H9 (cell line): ENCODE measurements around the gene ARHGAP15. TPM values are rescaled to one million over a fixed set of nuclear protein-coding genes. Genes with fewer than 3 reads are reported as not detected.

Experiments
- DNase-seq: peaks from one replicate; pipeline ENCODE4 v3.0.0-alpha.2; 2017
- H2AFZ ChIP-seq: one replicate; pipeline ENCODE4 v1.6.1; 2013; ENCODE audit warnings: mild to moderate bottlenecking, low read length, control low read depth, moderate library complexity
- H2AK5ac ChIP-seq: 2 replicates; pipeline ENCODE4 v1.6.1; 2013; ENCODE audit warnings: low read length, control low read depth, mixed read lengths; ENCODE audit not compliant: insufficient read length
- H2BK120ac ChIP-seq: one replicate; pipeline ENCODE4 v1.6.1; 2013; ENCODE audit warnings: low read depth, mild to moderate bottlenecking, low read length, control low read depth, inconsistent platforms; ENCODE audit not compliant: poor library complexity, severe bottlenecking
- H2BK12ac ChIP-seq: 2 replicates; pipeline ENCODE4 v1.6.1; 2013; ENCODE audit warnings: low read length, control low read depth, mixed read lengths, low read depth; ENCODE audit not compliant: insufficient read length
- H2BK15ac ChIP-seq: 2 replicates; pipeline ENCODE4 v1.6.1; 2013; ENCODE audit warnings: low read depth, low read length, control low read depth
- H2BK20ac ChIP-seq: one replicate; pipeline ENCODE4 v1.6.1; 2013; ENCODE audit warnings: low read depth, mild to moderate bottlenecking, low read length, control low read depth, inconsistent platforms; ENCODE audit not compliant: poor library complexity, severe bottlenecking
- H2BK5ac ChIP-seq: 2 replicates; pipeline ENCODE4 v1.6.1; 2013; ENCODE audit warnings: low read length, control low read depth, mixed read lengths; ENCODE audit not compliant: insufficient read length
- H3K14ac ChIP-seq: 2 replicates; pipeline ENCODE4 v1.6.1; 2013; ENCODE audit warnings: low read length, control low read depth; ENCODE audit not compliant: insufficient read depth
- H3K18ac ChIP-seq: 2 replicates; pipeline ENCODE4 v1.6.1; 2013; ENCODE audit warnings: low read depth, mild to moderate bottlenecking, mixed read lengths, low read length, control low read depth; ENCODE audit not compliant: insufficient read length
- H3K23ac ChIP-seq: 2 replicates; pipeline ENCODE4 v1.6.1; 2013; ENCODE audit warnings: low read length, control low read depth, mixed read lengths, low read depth; ENCODE audit not compliant: insufficient read length
- H3K23me2 ChIP-seq: 2 replicates; pipeline ENCODE4 v1.6.1; 2013; ENCODE audit warnings: low read depth, mild to moderate bottlenecking, mixed read lengths, low read length, control low read depth; ENCODE audit not compliant: insufficient read length, poor library complexity, severe bottlenecking
- H3K27ac ChIP-seq: 2 replicates; pipeline ENCODE4 v1.5.1; 2013; ENCODE audit warnings: low read length, control low read depth, mixed read lengths, low read depth; ENCODE audit not compliant: insufficient read length
- H3K27me3 ChIP-seq: 2 replicates; pipeline ENCODE4 v1.6.1; 2013; ENCODE audit warnings: low read length, control low read depth, inconsistent platforms; ENCODE audit not compliant: insufficient read depth
- H3K4ac ChIP-seq: 2 replicates; pipeline ENCODE4 v1.6.1; 2013; ENCODE audit warnings: low read depth, mild to moderate bottlenecking, control low read depth, inconsistent platforms, low read length, moderate library complexity
- H3K4me1 ChIP-seq: 2 replicates; pipeline ENCODE4 v1.6.1; 2013; ENCODE audit warnings: low read length, control low read depth, inconsistent platforms; ENCODE audit not compliant: insufficient read depth
- H3K4me2 ChIP-seq: 2 replicates; pipeline ENCODE4 v1.6.1; 2013; ENCODE audit warnings: low read length, control low read depth, mixed read lengths; ENCODE audit not compliant: insufficient read length, insufficient read depth
- H3K56ac ChIP-seq: 2 replicates; pipeline ENCODE4 v1.6.1; 2013; ENCODE audit warnings: low read depth, mild to moderate bottlenecking, mixed read lengths, low read length, control low read depth; ENCODE audit not compliant: insufficient read length
- H3K79me1 ChIP-seq: 2 replicates; pipeline ENCODE4 v1.6.1; 2013; ENCODE audit warnings: low read depth, mild to moderate bottlenecking, moderate library complexity, low read length, control low read depth, inconsistent platforms; ENCODE audit not compliant: insufficient read depth, poor library complexity, severe bottlenecking
- H3K79me2 ChIP-seq: 2 replicates; pipeline ENCODE4 v1.6.1; 2013; ENCODE audit warnings: low read length, control low read depth, inconsistent platforms; ENCODE audit not compliant: insufficient read depth
- H3K9ac ChIP-seq: 2 replicates; pipeline ENCODE4 v1.6.1; 2013; ENCODE audit warnings: low read length, control low read depth, mixed read lengths; ENCODE audit not compliant: insufficient read length; ENCODE audit errors: extremely low read depth
- H3K9me3 ChIP-seq: one replicate; pipeline ENCODE4 v1.6.1; 2013; ENCODE audit warnings: low read depth, low read length, inconsistent platforms; ENCODE audit not compliant: control insufficient read depth
- H3T11ph ChIP-seq: one replicate; pipeline ENCODE4 v1.6.1; 2013; ENCODE audit warnings: mild to moderate bottlenecking, low read length, control low read depth, inconsistent platforms
- H4K20me1 ChIP-seq: one replicate; pipeline ENCODE4 v1.6.1; 2013; ENCODE audit not compliant: control insufficient read depth, insufficient read length, insufficient read depth
- H4K5ac ChIP-seq: 2 replicates; pipeline ENCODE4 v1.6.1; 2013; ENCODE audit warnings: low read depth, mild to moderate bottlenecking, mixed read lengths, low read length, control low read depth; ENCODE audit not compliant: insufficient read length
- H4K8ac ChIP-seq: replicated peaks from 2 replicates; pipeline ENCODE4 v1.6.1; 2013; ENCODE audit warnings: low read length, control low read depth, mixed read lengths, low read depth; ENCODE audit not compliant: insufficient read length
- H4K91ac ChIP-seq: 2 replicates; pipeline ENCODE4 v1.6.1; 2013; ENCODE audit warnings: low read depth, mild to moderate bottlenecking, moderate library complexity, mixed read lengths, low read length, control low read depth; ENCODE audit not compliant: insufficient read length
- H3K27ac Mint-ChIP-seq, 3 experiments: 2 replicates in 2 of 3; 3 replicates in 1 of 3; pipeline ENCODE4 v1.8.0; 2020 to 2021; ENCODE audit warnings: mixed read lengths in 3 of 3, mild to moderate bottlenecking in 1 of 3, moderate library complexity in 1 of 3
- H3K27me3 Mint-ChIP-seq: 2 replicates; pipeline ENCODE4 v1.8.0; 2021; ENCODE audit warnings: low read depth, mild to moderate bottlenecking, moderate library complexity, mixed read lengths
- H3K36me3 Mint-ChIP-seq, 3 experiments: 2 replicates in 2 of 3; 3 replicates in 1 of 3; pipeline ENCODE4 v1.8.0; 2020 to 2021; ENCODE audit warnings: low read depth in 3 of 3, mixed read lengths in 3 of 3; ENCODE audit not compliant: insufficient read depth in 1 of 3
- H3K4me1 Mint-ChIP-seq, 2 experiments: 2 replicates each; pipeline ENCODE4 v1.8.0; 2020; ENCODE audit warnings: mixed read lengths in 2 of 2
- H3K4me3 Mint-ChIP-seq, 2 experiments: 2 replicates in 1 of 2; 3 replicates in 1 of 2; pipeline ENCODE4 v1.8.0; 2020 to 2021; ENCODE audit warnings: mild to moderate bottlenecking in 2 of 2, mixed read lengths in 2 of 2, moderate library complexity in 1 of 2
- H3K9me3 Mint-ChIP-seq, 2 experiments: 2 replicates in 1 of 2; 3 replicates in 1 of 2; pipeline ENCODE4 v1.8.0; 2020; ENCODE audit warnings: mild to moderate bottlenecking in 2 of 2, mixed read lengths in 2 of 2, moderate library complexity in 1 of 2
- WGBS: extraction: QIAGEN DNeasy Blood & Tissue Kit; methylation state at CpG from one replicate; pipeline ENCODE4 v1.1.7; 2013; ENCODE audit warnings: missing lambda C conversion rate, low lambda C conversion rate, mixed read lengths; ENCODE audit not compliant: insufficient read length; ENCODE audit errors: extremely low coverage; 5-methylcytosine and 5-hydroxymethylcytosine counted together
- total RNA-seq: library from RNA; stranded (reverse); gene quantifications from 2 replicates; pipeline ENCODE4 v1.2.1, GENCODE V29; 2021
- TF ChIP-seq, protein P1 (sequence below): fragments of 200-600 bp; sonication (generic); conservative IDR thresholded peaks from 3 replicates; pipeline ENCODE4 v1.8.0; 2021; ENCODE audit warnings: antibody characterized with exemption, mild to moderate bottlenecking

ARHGAP15 gene
- total RNA-seq, 1 experiment from 2014 or later: not detected

DNA sequence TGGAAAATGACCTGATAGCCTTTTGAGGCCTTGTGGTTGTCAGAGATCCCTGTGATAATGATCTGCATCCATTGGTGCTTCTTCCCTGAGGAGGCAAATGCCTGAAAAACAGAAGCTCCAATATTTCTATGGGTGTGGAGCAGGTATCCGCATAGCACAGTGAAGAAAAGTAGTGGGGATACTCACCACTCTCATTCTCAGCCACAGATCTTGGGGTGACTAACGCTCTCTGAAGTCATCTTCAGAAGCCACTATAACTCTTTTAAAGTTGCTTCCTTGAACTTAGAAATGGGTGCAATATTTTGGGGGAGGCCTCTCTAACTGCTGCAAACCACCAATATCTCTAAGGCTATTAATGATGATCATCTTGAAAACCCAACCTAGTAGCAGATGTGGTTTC is 46.2 kb downstream of the ARHGAP15 start:
- Histone ChIP-seq H3K4me1 (no peaks in the 10 kb centered on the region), H3K4me2 (no peak overlapping the region), H2BK5ac (no peak overlapping the region), H3K9ac (no peak overlapping the region), H3K23ac (no peak overlapping the region), H2BK20ac (no peak overlapping the region), H3K27ac (no peak overlapping the region), H4K5ac (no peak overlapping the region), H3K4ac (no peak overlapping the region), H3K18ac (no peak overlapping the region), H2BK15ac (no peak overlapping the region), H2BK12ac (no peak overlapping the region), H3K56ac (no peak overlapping the region), H4K91ac (no peak overlapping the region), H3K9me3 (no peaks in the 10 kb centered on the region), H3K23me2 (no peaks in the 10 kb centered on the region), H3T11ph (no peak overlapping the region), H2AK5ac (no peak overlapping the region), H3K79me2 (no peaks in the 10 kb centered on the region), H3K14ac (no peak overlapping the region), H4K20me1 (no peaks in the 10 kb centered on the region), H3K27me3 (no peaks in the 10 kb centered on the region), H4K8ac (no peak overlapping the region), H2BK120ac (no peak overlapping the region), H2AFZ (no peak overlapping the region), H3K79me1 (no peaks in the 10 kb centered on the region)
- H3K36me3 Mint-ChIP-seq: peaks cover 0 to 3% (median 0%) of the 10 kb centered on the region in 3 experiments; a peak in 1 of 7 replicates
- TF ChIP-seq, protein P1, sequence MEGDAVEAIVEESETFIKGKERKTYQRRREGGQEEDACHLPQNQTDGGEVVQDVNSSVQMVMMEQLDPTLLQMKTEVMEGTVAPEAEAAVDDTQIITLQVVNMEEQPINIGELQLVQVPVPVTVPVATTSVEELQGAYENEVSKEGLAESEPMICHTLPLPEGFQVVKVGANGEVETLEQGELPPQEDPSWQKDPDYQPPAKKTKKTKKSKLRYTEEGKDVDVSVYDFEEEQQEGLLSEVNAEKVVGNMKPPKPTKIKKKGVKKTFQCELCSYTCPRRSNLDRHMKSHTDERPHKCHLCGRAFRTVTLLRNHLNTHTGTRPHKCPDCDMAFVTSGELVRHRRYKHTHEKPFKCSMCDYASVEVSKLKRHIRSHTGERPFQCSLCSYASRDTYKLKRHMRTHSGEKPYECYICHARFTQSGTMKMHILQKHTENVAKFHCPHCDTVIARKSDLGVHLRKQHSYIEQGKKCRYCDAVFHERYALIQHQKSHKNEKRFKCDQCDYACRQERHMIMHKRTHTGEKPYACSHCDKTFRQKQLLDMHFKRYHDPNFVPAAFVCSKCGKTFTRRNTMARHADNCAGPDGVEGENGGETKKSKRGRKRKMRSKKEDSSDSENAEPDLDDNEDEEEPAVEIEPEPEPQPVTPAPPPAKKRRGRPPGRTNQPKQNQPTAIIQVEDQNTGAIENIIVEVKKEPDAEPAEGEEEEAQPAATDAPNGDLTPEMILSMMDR: no peak
- H3K4me3 Mint-ChIP-seq: no peak overlapping the region
- peaks cover 3 to 8% of the 10 kb centered on the region in 2 experiments for H3K4me1 Mint-ChIP-seq
- WGBS: no CpG with 5 or more reads among the region's 2 CpGs
- H3K9me3 Mint-ChIP-seq: peaks cover 3 to 4% of the 10 kb centered on the region in 2 experiments
- H3K27ac Mint-ChIP-seq: no peak overlapping the region; a peak in 1 of 7 replicates
- no peaks in the 10 kb centered on the region for H3K27me3 Mint-ChIP-seq
- no peak for DNase-seq
